ENCODE results near the gene TOR1A.
A peak's percentile ranks its signal among the peaks of the same experiment; 100 is the strongest.

The TOR1A gene, protein sequence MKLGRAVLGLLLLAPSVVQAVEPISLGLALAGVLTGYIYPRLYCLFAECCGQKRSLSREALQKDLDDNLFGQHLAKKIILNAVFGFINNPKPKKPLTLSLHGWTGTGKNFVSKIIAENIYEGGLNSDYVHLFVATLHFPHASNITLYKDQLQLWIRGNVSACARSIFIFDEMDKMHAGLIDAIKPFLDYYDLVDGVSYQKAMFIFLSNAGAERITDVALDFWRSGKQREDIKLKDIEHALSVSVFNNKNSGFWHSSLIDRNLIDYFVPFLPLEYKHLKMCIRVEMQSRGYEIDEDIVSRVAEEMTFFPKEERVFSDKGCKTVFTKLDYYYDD

DNA sequence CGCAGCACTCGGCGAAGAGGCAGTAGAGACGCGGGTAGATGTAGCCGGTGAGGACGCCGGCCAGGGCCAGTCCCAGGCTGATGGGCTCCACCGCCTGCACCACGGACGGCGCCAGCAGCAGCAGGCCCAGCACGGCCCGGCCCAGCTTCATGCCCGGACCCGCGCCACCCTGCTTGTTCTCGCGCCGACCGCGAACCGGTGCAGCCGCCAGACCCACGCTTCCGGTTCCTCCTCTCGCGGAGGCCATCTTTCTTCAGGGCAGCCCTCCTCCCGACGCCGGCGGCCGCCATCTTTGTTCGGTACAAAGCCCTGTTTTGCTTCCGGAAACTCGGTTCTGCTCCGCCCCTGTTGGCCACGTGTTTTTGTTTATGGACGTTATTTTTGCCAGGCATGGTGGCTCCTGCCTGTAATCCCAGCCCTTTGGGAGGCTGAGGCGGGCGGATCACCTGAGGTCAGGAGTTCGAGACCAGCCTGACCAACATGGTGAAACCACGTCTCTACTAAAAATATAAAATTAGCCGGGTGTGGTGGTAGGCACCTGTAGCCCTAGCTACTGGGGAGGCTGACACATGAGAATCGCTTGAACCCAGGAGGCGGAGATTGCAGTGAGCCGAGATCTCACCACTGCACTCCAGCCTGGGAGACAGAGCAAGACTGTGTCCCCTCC is at the start of gene TOR1A:
Gene TOR1A, minus strand, starts transcription at position 202 of the 667 bp plus-strand sequence. Its CDS starts 51 bp downstream, at position 151.
- DNase-seq (ENCODE audit: low read depth), result peak; percentile 84

- DNase-seq (ENCODE audit: low read depth), result no peak
These were observed 47.1 kb upstream of the TOR1A start for GRCh38 chr9:129871046-129871445.

- DNase-seq (ENCODE audit: low read depth), result no peak
These were observed 45.9 kb upstream of the TOR1A start for GRCh38 chr9:129869585-129870501.

- peak; percentile 97 for DNase-seq (ENCODE audit: low read depth)
These were observed 45.0 kb upstream of the TOR1A start for GRCh38 chr9:129868872-129869486.

GRCh38 chr9:129868023-129868871 is 44.3 kb upstream of the TOR1A start:
- DNase-seq (ENCODE audit: low read depth), result no peak

DNA sequence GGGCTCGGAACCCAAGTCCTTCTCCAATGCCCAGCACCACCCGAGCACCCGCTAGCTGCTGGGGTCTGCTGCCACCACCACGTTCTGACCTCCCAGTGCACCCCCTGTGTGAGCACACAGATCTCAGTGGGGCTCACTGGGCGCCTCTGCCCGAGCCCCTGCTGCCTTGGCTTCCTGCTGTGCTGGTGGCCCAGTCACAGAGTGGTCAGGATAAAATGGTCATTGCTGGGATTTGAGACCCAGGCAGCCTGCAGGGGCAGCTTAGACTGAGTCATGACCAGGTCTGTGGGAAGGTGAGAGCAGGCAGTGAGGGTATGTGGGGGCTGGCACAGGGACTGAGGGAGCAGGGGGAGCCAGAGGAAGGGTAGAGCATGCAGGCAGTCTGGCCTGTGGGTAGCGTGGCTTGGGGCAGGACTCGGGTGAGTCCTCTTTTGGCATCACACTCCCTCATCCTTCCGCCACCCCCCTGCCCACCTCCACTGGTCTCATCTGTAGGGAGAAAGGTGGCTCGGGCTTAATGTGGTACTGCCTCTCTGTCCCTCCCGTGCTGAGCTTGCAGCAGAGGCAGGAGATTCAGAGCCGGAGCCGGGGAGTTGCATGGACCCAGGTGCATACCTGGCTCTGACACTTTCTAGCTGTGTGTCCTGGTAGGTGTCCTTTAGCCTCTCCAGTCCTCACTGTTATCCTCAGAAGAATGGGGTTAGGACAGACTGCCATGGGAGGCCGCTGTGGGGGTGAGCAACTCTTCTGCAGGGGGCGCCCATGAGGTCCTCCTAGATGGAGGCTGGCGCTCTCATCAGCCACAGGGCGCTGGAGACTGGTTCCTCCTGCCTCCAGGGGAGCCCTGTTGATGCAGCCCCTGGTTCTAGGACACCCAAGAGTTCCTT is 43.4 kb upstream of the TOR1A start:
- no peak for DNase-seq (ENCODE audit: low read depth)

DNA sequence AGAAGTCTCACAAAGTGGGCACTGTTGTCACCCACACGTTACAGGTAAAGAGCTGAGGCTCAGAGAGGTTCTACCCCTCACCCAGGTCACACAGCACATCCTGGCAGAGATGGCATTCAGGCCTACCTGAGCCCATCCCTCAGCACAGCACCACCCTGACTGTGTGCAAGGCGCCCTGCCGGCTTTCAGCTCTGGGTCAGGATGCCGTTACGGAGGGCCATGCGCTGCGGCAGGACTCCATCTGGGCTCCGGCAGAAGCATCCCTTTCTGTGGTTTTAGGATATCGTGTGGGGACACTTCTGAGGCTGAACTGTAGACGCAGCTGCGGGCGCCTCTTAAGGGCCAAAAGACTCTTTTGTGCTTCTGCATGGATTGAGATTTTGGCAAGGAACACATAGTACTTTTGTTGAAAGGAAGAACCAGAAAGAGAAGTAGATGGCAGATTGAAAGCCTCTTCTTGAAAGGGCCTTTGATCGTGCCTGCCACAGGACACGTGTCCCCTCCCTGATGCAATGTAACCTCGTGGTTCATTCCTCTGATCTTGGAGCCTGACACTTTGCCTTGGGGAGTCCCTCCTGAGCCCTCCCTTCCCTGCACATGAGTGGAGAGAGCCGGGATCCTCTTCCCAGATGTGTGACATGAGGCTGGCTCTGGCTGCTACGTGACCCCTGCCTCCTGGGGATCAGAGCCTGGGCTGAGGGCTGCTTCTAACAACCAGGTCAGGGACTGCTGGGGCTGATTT is 42.6 kb upstream of the TOR1A start:
- DNase-seq (ENCODE audit: low read depth), result peak; percentile 62

DNA sequence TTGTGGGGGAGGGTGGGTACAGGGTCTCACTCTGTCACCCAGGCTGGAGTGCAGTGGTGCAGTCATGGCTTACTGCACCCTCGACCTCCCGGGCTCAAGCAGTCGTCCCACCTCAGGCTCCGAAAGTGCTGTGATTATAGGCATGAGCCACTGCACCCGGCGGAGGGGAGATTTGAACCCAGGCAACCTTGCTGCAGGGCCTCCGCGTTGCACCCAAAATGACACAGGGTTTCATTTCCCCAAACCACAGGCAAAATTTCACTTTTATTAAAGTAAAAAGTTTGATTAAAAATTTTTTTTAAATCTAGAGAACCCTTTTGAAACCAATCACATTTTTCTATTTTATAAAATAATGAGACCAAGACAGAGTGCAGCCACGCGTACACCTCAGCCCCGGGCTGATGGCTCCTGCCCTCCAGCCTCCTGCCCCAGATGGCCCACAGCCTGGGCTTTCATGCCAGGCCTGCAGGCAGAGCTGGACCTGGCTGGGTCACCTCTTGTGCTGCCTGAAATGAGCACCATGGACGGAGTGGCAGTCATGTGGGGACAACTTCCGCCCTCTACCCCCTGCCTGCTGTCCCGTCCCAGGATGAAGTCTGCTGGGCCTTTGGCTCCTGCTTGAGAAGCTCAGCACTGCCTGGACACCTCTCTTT is 41.9 kb upstream of the TOR1A start:
- no peak for DNase-seq (ENCODE audit: low read depth)

DNA sequence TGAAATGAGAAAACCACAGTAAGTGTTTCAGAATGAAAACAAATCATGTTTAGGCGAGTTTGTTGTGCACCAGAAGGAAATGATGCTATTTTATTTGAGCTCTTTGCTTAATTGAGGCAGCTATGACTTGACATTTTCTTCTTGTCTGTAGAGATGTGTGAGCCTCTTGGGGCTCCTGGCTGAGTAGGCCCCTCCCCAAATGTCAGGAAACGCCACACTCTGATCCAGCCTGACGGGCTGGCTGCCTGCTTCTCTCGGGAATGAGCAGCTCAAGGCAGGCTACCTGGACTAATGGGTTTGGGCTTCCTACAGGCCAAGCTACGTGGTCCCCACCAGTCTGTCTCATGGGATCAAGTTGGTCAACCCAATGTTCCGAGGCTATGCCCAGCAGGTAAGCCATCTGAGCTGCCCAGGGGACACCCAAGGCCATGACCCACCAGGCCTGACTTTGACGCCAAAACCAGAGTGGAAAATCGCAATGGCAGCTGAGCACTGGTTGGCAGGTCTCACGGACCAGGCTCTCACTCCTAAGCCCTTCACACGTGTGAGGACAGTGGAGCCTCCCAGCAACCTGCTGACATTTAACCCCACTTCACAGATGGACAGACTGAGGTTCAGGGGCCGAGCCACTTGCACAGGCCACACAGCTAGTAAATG is 41.2 kb upstream of the TOR1A start:
- DNase-seq (ENCODE audit: low read depth), result no peak

DNA sequence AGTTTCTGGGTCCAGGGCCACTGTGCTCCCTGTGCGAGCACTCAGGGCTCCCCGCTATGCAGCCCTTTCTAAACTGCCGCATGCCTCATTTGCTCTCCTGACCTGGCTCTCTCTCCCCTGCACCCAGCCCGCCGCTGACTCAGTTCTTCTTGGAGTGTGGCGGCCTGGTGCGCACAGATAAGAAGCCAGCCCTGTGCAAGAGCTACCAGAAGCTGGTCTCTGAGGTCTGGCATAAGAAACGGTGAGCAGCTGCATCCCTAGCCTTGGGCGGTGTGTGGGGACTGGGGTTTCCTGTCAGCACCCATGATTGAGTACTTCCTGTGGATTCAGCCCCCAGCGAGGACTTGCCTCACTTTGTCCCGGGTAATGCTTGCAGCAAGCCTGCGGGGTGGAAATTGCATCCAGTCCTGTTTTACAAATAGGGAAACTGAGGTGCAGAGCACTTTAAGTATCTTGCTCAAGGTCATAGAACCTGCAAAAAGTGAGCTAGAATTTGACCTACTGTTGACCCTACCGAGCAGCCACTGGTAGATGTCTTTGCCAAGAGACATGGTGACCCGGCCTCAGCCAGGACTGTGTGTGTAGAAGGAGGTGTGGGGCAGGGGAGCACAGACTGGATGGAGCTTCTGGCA is 39.2 kb upstream of the TOR1A start:
- peak; percentile 78 for DNase-seq (ENCODE audit: low read depth)

DNA sequence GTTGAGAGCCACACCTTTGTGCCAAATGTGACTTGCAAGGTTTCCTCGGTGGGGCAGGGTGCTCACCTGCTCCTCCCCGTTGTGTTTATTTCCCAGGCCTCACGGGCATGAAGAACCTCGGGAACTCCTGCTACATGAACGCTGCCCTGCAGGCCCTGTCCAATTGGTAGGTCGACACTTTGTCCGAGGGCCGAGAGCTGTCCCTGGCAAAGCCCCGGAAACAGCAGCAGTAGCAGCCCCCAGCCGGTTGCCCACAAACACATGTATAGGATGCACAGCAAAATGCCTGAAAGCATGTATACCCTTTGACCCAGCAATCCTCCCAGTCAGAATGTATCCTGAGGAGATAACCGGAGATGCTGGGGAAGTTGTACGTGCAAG is 37.5 kb upstream of the TOR1A start:
- DNase-seq (ENCODE audit: low read depth), result no peak

GRCh38 chr9:129860653-129861446 is 36.9 kb upstream of the TOR1A start:
- DNase-seq (ENCODE audit: low read depth), result no peak

- DNase-seq (ENCODE audit: low read depth), result no peak
These were observed 34.4 kb upstream of the TOR1A start for GRCh38 chr9:129858167-129858962.

DNA sequence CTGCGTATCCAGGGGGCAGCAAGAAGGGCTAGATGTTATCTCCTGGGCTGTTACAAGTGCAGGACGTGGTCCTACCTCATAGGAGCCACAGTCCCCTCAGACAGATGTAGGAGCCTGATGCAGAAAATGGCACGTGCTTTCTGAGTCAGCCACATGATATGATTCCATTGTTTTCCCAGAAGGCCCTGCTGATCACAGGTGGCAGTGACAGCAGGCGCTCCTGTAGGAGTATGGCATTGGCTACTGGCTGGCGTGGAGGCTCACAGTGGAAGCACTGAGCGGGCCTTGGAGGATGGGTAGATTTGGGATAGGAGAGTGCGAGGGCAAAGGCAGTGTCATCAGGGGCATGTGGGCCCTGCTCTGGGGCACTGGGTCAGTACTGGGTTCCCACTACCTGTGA is 33.3 kb upstream of the TOR1A start:
- DNase-seq (ENCODE audit: low read depth), result no peak

GRCh38 chr9:129854588-129855110 is 30.7 kb upstream of the TOR1A start:
- DNase-seq (ENCODE audit: low read depth), result no peak

DNA sequence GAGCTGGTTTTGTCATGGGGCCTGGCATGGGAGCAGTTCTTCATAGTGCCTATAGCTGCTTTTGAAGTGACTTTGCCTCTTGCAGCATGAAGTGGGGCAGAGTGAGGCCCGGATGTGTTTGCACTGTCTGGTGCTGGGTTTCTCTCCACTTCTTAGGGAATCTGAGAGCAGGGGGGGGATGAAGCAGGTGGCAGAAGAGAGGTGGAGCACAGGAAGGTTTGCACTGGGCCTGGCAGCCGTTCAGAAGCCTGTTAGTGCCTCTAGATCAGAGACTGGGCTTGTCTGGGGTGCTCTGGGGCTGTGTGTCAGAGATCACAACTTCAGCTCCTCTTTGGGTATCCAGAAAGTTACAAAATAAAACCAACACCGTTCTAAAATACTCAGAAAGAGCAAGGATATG is 29.7 kb upstream of the TOR1A start:
- DNase-seq (ENCODE audit: low read depth), result no peak

All from T-helper 22 cell (primary cell).